Measurements from ENCODE around the gene CARS2.
A peak's percentile ranks its signal among the peaks of the same experiment; 100 is the strongest.
"Not testable (repeated sequence)": the region's sequence is repeated elsewhere in the genome, so short reads cannot be mapped to it uniquely, and the experiment has no call there.

Gene CARS2

GRCh38 chr13:110637747-110638146 lies 68.2 kb downstream of the CARS2 start:
- DNase-seq (ENCODE audit: low read depth) = no peak

GRCh38 chr13:110637275-110637674 lies 68.6 kb downstream of the CARS2 start:
- no peak for DNase-seq (ENCODE audit: low read depth)

- DNase-seq (ENCODE audit: low read depth) = no peak
Observed at GRCh38 chr13:110636701-110637201, 69.2 kb downstream of the CARS2 start.

- DNase-seq (ENCODE audit: low read depth) = no peak
Observed at GRCh38 chr13:110636053-110636475, 69.9 kb downstream of the CARS2 start.

- DNase-seq (ENCODE audit: low read depth) = no peak
Observed at GRCh38 chr13:110635405-110636002, 70.4 kb downstream of the CARS2 start.

GRCh38 chr13:110634558-110634957 lies 71.4 kb downstream of the CARS2 start:
- DNase-seq (ENCODE audit: low read depth) = peak; percentile 83

GRCh38 chr13:110633776-110634175 lies 72.1 kb downstream of the CARS2 start:
- DNase-seq (ENCODE audit: low read depth) = no peak

GRCh38 chr13:110632255-110632654 lies 73.7 kb downstream of the CARS2 start:
- DNase-seq (ENCODE audit: low read depth) = not testable (repeated sequence)

GRCh38 chr13:110630566-110631119 lies 75.3 kb downstream of the CARS2 start:
- DNase-seq (ENCODE audit: low read depth) = no peak

- DNase-seq (ENCODE audit: low read depth) = no peak
Observed at GRCh38 chr13:110629735-110630134, 76.2 kb downstream of the CARS2 start.

GRCh38 chr13:110628952-110629701 lies 76.8 kb downstream of the CARS2 start:
- DNase-seq (ENCODE audit: low read depth) = no peak

- DNase-seq (ENCODE audit: low read depth) = no peak
Observed at GRCh38 chr13:110628477-110628793, 77.5 kb downstream of the CARS2 start.

- DNase-seq (ENCODE audit: low read depth) = no peak
Observed at GRCh38 chr13:110627761-110628476, 78.0 kb downstream of the CARS2 start.

GRCh38 chr13:110627351-110627750 lies 78.6 kb downstream of the CARS2 start:
- DNase-seq (ENCODE audit: low read depth) = no peak

- DNase-seq (ENCODE audit: low read depth) = no peak
Observed at GRCh38 chr13:110626521-110626920, 79.4 kb downstream of the CARS2 start.

GRCh38 chr13:110625771-110626321 lies 80.1 kb downstream of the CARS2 start:
- no peak for DNase-seq (ENCODE audit: low read depth)

GRCh38 chr13:110624766-110625756 lies 80.9 kb downstream of the CARS2 start:
- DNase-seq (ENCODE audit: low read depth) = no peak

GRCh38 chr13:110620596-110620995 lies 85.3 kb downstream of the CARS2 start:
- DNase-seq (ENCODE audit: low read depth) = no peak

GRCh38 chr13:110618780-110619179 lies 87.1 kb downstream of the CARS2 start:
- no peak for DNase-seq (ENCODE audit: low read depth)

- no peak for DNase-seq (ENCODE audit: low read depth)
Observed at GRCh38 chr13:110618167-110618566, 87.7 kb downstream of the CARS2 start.

All from EH (cell line).